Osteoblast (primary cell): ENCODE measurements around the gene TAGLN3. TPM values are rescaled to one million over a fixed set of nuclear protein-coding genes. Genes with fewer than 3 reads are reported as not detected.

Experiments used
- DNase-seq: peaks from one replicate; pipeline ENCODE4 v3.0.0; 2011; ENCODE audit warnings: low spot score, mixed read lengths; ENCODE audit not compliant: insufficient read length; ENCODE audit errors: missing footprints
- H2AFZ ChIP-seq: 2 replicates; pipeline ENCODE4 v1.6.0; 2011; ENCODE audit warnings: mild to moderate bottlenecking, low read length
- H3K27ac ChIP-seq: 2 replicates; pipeline ENCODE4 v1.5.1; 2011; ENCODE audit warnings: mild to moderate bottlenecking, low read depth, low read length, moderate library complexity
- H3K27me3 ChIP-seq: 2 replicates; pipeline ENCODE4 v1.6.0; 2012; ENCODE audit warnings: mild to moderate bottlenecking, control low read depth, inconsistent platforms, low read length, moderate library complexity; ENCODE audit not compliant: insufficient read depth
- H3K36me3 ChIP-seq: 2 replicates; pipeline ENCODE4 v1.5.1; 2011; ENCODE audit warnings: mild to moderate bottlenecking, low read length, control low read depth, moderate library complexity; ENCODE audit not compliant: insufficient read depth
- H3K4me1 ChIP-seq: 2 replicates; pipeline ENCODE4 v1.5.1; 2011; ENCODE audit warnings: mild to moderate bottlenecking, low read length, control low read depth, moderate library complexity; ENCODE audit not compliant: insufficient read depth
- H3K4me2 ChIP-seq: 2 replicates; pipeline ENCODE4 v1.6.0; 2011; ENCODE audit warnings: mild to moderate bottlenecking, low read length; ENCODE audit not compliant: insufficient read depth
- H3K4me3 ChIP-seq: fragments of 200-600 bp; sonication (generic); 3 replicates; pipeline ENCODE4 v1.5.1; 2012; ENCODE audit warnings: mild to moderate bottlenecking, low read length, inconsistent platforms; ENCODE audit not compliant: insufficient read depth
- H3K79me2 ChIP-seq: 2 replicates; pipeline ENCODE4 v1.6.0; 2012; ENCODE audit warnings: mild to moderate bottlenecking, low read length, control low read depth, inconsistent platforms; ENCODE audit not compliant: insufficient read depth
- H3K9me3 ChIP-seq: 2 replicates; pipeline ENCODE4 v1.5.1; 2011; ENCODE audit warnings: low read depth, low read length, control low read depth
- H4K20me1 ChIP-seq: 2 replicates; pipeline ENCODE4 v1.6.0; 2012; ENCODE audit warnings: mild to moderate bottlenecking, low read length, control low read depth; ENCODE audit not compliant: insufficient read depth
- CTCF ChIP-seq: IDR thresholded peaks from 2 replicates; pipeline ENCODE4 v1.5.1; 2011; ENCODE audit warnings: mild to moderate bottlenecking, low read depth, low read length, moderate library complexity; ENCODE audit errors: extremely low read depth
- total RNA-seq: library from RNA; depleted of rRNA; stranded (reverse); fragments of >200 nt; gene quantifications from 2 replicates; pipeline ENCODE4 v1.2.3, GENCODE V29; 2012

The TAGLN3 gene
- total RNA-seq, 1 donor, result not detected

DNA sequence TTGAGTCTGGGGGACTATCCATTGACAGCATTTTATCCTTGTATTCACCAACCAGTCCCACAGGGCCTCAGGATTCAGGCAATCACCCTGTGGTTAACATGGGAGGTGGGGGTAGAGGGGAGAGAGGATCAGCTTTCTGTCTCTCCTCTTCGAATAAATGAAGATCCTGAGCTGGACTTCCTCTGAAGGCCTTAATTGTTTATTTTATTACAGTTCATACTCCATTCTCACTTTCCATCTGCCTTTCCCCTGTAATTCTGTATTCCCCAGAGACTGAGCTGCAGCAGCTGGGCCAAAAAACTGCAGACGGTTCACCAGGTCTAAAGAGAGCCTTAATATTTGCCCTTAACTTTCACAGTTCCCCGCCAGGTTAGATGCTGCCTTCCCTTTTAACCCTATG is 11.9 kb downstream of the TAGLN3 start:
- no peaks in the 10 kb centered on the region for H3K79me2 ChIP-seq
- no peak overlapping the region for H2AFZ ChIP-seq
- no peaks in the 10 kb centered on the region for H3K27me3 ChIP-seq
- no peaks in the 10 kb centered on the region for H3K9me3 ChIP-seq
- peaks cover 23% of the 10 kb centered on the region for H3K4me1 ChIP-seq
- DNase-seq, result no peak
- TF ChIP-seq CTCF, result no peak
- H3K36me3 ChIP-seq, result no peaks in the 10 kb centered on the region
- no peak overlapping the region for H3K4me3 ChIP-seq
- H3K27ac ChIP-seq, result no peak overlapping the region
- H4K20me1 ChIP-seq, result no peaks in the 10 kb centered on the region
- H3K4me2 ChIP-seq, result no peak overlapping the region

GRCh38 chr3:112011376-112011940 is 12.7 kb downstream of the TAGLN3 start:
- DNase-seq, result no peak
- Histone ChIP-seq H3K4me3 (no peak overlapping the region), H3K27ac (no peak overlapping the region), H2AFZ (no peak overlapping the region), H3K79me2 (no peaks in the 10 kb centered on the region), H3K4me2 (no peak overlapping the region), H3K36me3 (no peaks in the 10 kb centered on the region), H4K20me1 (no peaks in the 10 kb centered on the region), H3K27me3 (no peaks in the 10 kb centered on the region), H3K4me1 (peaks cover 23% of the 10 kb centered on the region), H3K9me3 (no peaks in the 10 kb centered on the region)
- TF ChIP-seq CTCF, result no peak

- Histone ChIP-seq H3K36me3 (no peaks in the 10 kb centered on the region), H3K4me2 (no peak overlapping the region), H3K4me1 (peaks cover 21% of the 10 kb centered on the region), H3K4me3 (no peak overlapping the region), H3K79me2 (no peaks in the 10 kb centered on the region), H3K27ac (no peak overlapping the region), H2AFZ (peak overlapping the region; percentile 75), H3K9me3 (no peaks in the 10 kb centered on the region), H3K27me3 (no peaks in the 10 kb centered on the region), H4K20me1 (no peaks in the 10 kb centered on the region)
- no peak for DNase-seq
- no peak for TF ChIP-seq CTCF
Measured at GRCh38 chr3:112012205-112012992, 13.7 kb downstream of the TAGLN3 start.

GRCh38 chr3:112013058-112013783 is 14.5 kb downstream of the TAGLN3 start:
- H3K4me1 ChIP-seq, result peaks cover 13% of the 10 kb centered on the region
- no peak overlapping the region for H3K27ac ChIP-seq
- no peaks in the 10 kb centered on the region for H4K20me1 ChIP-seq
- DNase-seq, result peak; percentile 86
- no peaks in the 10 kb centered on the region for H3K36me3 ChIP-seq
- no peaks in the 10 kb centered on the region for H3K9me3 ChIP-seq
- H3K79me2 ChIP-seq, result no peaks in the 10 kb centered on the region
- peak overlapping the region; percentile 63 for H3K4me2 ChIP-seq
- peak overlapping the region; percentile 75 for H2AFZ ChIP-seq
- TF ChIP-seq CTCF, result peak; percentile 80
- no peaks in the 10 kb centered on the region for H3K27me3 ChIP-seq
- no peak overlapping the region for H3K4me3 ChIP-seq
